ENCODE results near the gene PGLYRP2.

- no peak for TF ChIP-seq CTCF (IDR thresholded peaks at IDR 0.05; ENCODE audit: extremely low read depth in 1 of 2, insufficient read depth in 1 of 2, low read depth in 1 of 2, low read length in 2 of 2)
- no peak for TF ChIP-seq POLR2AphosphoS5 (IDR thresholded peaks at IDR 0.05; ENCODE audit: insufficient read depth, low read depth, low read length)
Measured at GRCh38 chr19:15468675-15469512, 10.4 kb downstream of the PGLYRP2 start.
